OCI-LY7 (cell line): ENCODE data around the gene APOL1. TPM values are rescaled to one million over a fixed set of nuclear protein-coding genes. Genes with fewer than 3 reads are reported as not detected.
"Not testable (repeated sequence)": the region's sequence is repeated elsewhere in the genome, so short reads cannot be mapped to it uniquely, and the experiment has no call there.

ENCODE experiments used
- BruUV-seq: library from RNA; stranded (reverse); fragments of 400-500 nt; replicated peaks from 2 replicates; lab custom pipeline; 2021; lab: Mats Ljungman, UMichigan
- CTCF ChIA-PET: fragments of 300-600 bp; sonication (Branson Sonifier 250); formaldehyde crosslinking; loops from one replicate; lab custom pipeline; 2022; ENCODE audit warnings: antibody characterized with exemption; ENCODE audit not compliant: unreplicated experiment; lab: Charles Lee
- POLR2A ChIA-PET: fragments of 300-600 bp; sonication (Branson Sonifier 250); formaldehyde crosslinking; loops from one replicate; lab custom pipeline; 2022; ENCODE audit warnings: antibody characterized with exemption; lab: Charles Lee
- DNase-seq: peaks from one replicate; pipeline ENCODE4 v3.0.0-alpha.2; 2015; ENCODE audit warnings: low spot score
- H2AFZ ChIP-seq: fragments of 200-600 bp; sonication (generic), shearing (Covaris generic); 2 replicates; pipeline ENCODE4 v1.6.1; 2014; ENCODE audit warnings: mild to moderate bottlenecking, antibody characterized with exemption, low read length, moderate library complexity
- H3K27ac ChIP-seq: fragments of 200-600 bp; sonication (generic); 2 replicates; pipeline ENCODE4 v1.5.1; 2014; ENCODE audit warnings: mixed run types, low read depth, mild to moderate bottlenecking, moderate library complexity, low read length, inconsistent platforms; ENCODE audit not compliant: poor library complexity, severe bottlenecking
- H3K36me3 ChIP-seq: fragments of 200-600 bp; sonication (generic); 2 replicates; pipeline ENCODE4 v1.6.1; 2014; ENCODE audit warnings: mild to moderate bottlenecking, antibody characterized with exemption, low read length, moderate library complexity, mixed read lengths; ENCODE audit not compliant: insufficient read depth
- H3K4me1 ChIP-seq: fragments of 200-600 bp; sonication (generic); 2 replicates; pipeline ENCODE4 v1.5.1; 2014; ENCODE audit warnings: mild to moderate bottlenecking, low read length; ENCODE audit not compliant: insufficient read depth, poor library complexity, severe bottlenecking
- H3K4me2 ChIP-seq: fragments of 200-600 bp; sonication (generic); 2 replicates; pipeline ENCODE4 v1.6.1; 2014; ENCODE audit warnings: mild to moderate bottlenecking, low read length
- H3K4me3 ChIP-seq: fragments of 200-600 bp; sonication (generic); 2 replicates; pipeline ENCODE4 v1.5.1; 2014; ENCODE audit warnings: mild to moderate bottlenecking, low read depth, low read length; ENCODE audit not compliant: poor library complexity, severe bottlenecking
- H3K79me2 ChIP-seq: fragments of 200-600 bp; sonication (generic); 2 replicates; pipeline ENCODE4 v1.6.1; 2016; ENCODE audit warnings: low read depth, mild to moderate bottlenecking, low read length, moderate library complexity, mixed read lengths; ENCODE audit not compliant: insufficient read depth
- H3K9me2 ChIP-seq: fragments of 200-600 bp; sonication (generic); 2 replicates; pipeline ENCODE4 v1.6.1; 2016; ENCODE audit warnings: mild to moderate bottlenecking, low read length, mixed read lengths; ENCODE audit not compliant: insufficient read depth
- H3K9me3 ChIP-seq: fragments of 200-600 bp; sonication (generic); 2 replicates; pipeline ENCODE4 v1.6.1; 2014; ENCODE audit warnings: mild to moderate bottlenecking, mixed run types, low read length, mixed read lengths
- H4K20me1 ChIP-seq: fragments of 200-600 bp; sonication (generic); 2 replicates; pipeline ENCODE4 v1.6.1; 2014; ENCODE audit warnings: mild to moderate bottlenecking, antibody characterized with exemption, low read length, moderate library complexity, mixed read lengths; ENCODE audit not compliant: insufficient read depth
- EZH2phosphoT487 ChIP-seq: fragments of 200-600 bp; sonication (generic); IDR thresholded peaks from 2 replicates; pipeline ENCODE4 v1.6.1; 2018; ENCODE audit warnings: low read depth, borderline replicate concordance, mild to moderate bottlenecking, mixed run types, antibody characterized with exemption, low read length, moderate library complexity, mixed read lengths
- intact Hi-C: fragments of 100-400 bp; cut with micrococcal nuclease; formaldehyde crosslinking; loops from one replicate; pipeline ENCODE4 v1.10.0; 2022; ENCODE audit not compliant: unreplicated experiment
- total RNA-seq, 2 experiments: library from RNA; depleted of rRNA in 1 of 2; stranded (reverse); fragments of >200 nt in 1 of 2; shearing (Covaris generic) in 1 of 2; gene quantifications; 2 replicates each; pipeline ENCODE4 v1.2.3, GENCODE V29; 2014 to 2022
- TF ChIP-seq, protein P1 (sequence below): fragments of 200-600 bp; sonication (generic); conservative IDR thresholded peaks from 2 replicates; pipeline ENCODE4 v1.5.1; 2014; ENCODE audit warnings: mild to moderate bottlenecking, antibody characterized with exemption, low read length, moderate library complexity, mixed read lengths

Gene APOL1
- total RNA-seq, 2 experiments from 2014 or later = 0.42 to 0.47 TPM

DNA sequence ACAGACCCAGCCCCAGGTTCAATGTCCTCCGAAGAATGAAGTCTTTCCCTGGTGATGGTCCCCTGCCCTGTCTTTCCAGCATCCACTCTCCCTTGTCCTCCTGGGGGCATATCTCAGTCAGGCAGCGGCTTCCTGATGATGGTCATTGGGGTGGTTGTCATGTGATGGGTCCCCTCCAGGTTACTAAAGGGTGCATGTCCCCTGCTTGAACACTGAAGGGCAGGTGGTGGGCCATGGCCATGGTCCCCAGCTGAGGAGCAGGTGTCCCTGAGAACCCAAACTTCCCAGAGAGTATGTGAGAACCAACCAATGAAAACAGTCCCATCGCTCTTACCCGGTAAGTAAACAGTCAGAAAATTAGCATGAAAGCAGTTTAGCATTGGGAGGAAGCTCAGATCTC, 14.1 kb downstream of the APOL1 start:
- TF ChIP-seq, protein P1, sequence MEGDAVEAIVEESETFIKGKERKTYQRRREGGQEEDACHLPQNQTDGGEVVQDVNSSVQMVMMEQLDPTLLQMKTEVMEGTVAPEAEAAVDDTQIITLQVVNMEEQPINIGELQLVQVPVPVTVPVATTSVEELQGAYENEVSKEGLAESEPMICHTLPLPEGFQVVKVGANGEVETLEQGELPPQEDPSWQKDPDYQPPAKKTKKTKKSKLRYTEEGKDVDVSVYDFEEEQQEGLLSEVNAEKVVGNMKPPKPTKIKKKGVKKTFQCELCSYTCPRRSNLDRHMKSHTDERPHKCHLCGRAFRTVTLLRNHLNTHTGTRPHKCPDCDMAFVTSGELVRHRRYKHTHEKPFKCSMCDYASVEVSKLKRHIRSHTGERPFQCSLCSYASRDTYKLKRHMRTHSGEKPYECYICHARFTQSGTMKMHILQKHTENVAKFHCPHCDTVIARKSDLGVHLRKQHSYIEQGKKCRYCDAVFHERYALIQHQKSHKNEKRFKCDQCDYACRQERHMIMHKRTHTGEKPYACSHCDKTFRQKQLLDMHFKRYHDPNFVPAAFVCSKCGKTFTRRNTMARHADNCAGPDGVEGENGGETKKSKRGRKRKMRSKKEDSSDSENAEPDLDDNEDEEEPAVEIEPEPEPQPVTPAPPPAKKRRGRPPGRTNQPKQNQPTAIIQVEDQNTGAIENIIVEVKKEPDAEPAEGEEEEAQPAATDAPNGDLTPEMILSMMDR = no peak
- no peak for TF ChIP-seq EZH2phosphoT487
- Histone ChIP-seq H3K4me2 (no peak overlapping the region), H3K27ac (no peak overlapping the region), H3K4me3 (no peak overlapping the region), H3K79me2 (no peaks in the 10 kb centered on the region), H4K20me1 (no peaks in the 10 kb centered on the region), H2AFZ (no peak overlapping the region), H3K4me1 (no peaks in the 10 kb centered on the region), H3K9me2 (no peaks in the 10 kb centered on the region), H3K36me3 (no peaks in the 10 kb centered on the region), H3K9me3 (no peaks in the 10 kb centered on the region)
- no TSS peak for BruUV-seq
- ChIA-PET CTCF (interaction anchor here (0.5 kb wide), 1 partner anchor 159 kb away, joined by 3 read pairs; no protein-coding TSS in a partner anchor), POLR2A (no interaction called here)
- no peak for DNase-seq
- intact Hi-C loops = no loop called here

DNA sequence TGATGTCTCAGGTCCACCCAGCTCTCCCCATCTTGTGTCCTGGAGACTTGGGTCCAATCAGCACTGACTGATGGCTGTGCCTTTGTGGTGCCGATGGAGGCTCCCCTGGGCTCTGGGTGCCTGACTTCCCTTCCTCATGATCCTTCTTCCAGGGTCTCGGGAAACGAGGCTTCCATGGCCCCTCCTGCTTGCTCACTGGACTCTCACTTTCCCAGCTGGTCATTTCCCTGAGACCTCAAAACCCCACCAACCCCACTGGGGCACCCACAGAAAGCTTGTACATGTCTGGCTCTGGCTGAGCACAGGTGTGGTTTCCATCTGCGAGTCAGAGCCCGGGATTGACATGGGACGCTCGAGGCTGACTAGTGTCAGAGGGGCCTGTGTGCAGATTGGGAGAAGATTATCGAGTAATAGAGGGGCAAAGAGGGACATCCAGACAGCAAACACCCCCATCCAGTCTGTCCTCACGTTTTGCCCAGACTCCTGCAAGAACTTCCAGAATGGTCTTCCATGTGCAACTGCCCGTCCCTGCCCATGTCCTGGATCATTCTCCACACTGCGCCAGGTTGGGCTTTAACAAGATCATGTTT, 15.1 kb downstream of the APOL1 start:
- H4K20me1 ChIP-seq = no peaks in the 10 kb centered on the region
- DNase-seq = no peak
- H3K79me2 ChIP-seq = no peaks in the 10 kb centered on the region
- POLR2A ChIA-PET = no interaction called here
- H2AFZ ChIP-seq = no peak overlapping the region
- intact Hi-C loops = no loop called here
- no peaks in the 10 kb centered on the region for H3K36me3 ChIP-seq
- H3K4me2 ChIP-seq = no peak overlapping the region
- no peak for TF ChIP-seq EZH2phosphoT487
- TF ChIP-seq, protein P1 = no peak
- no peaks in the 10 kb centered on the region for H3K9me2 ChIP-seq
- no peak overlapping the region for H3K27ac ChIP-seq
- no peaks in the 10 kb centered on the region for H3K9me3 ChIP-seq
- no peaks in the 10 kb centered on the region for H3K4me1 ChIP-seq
- H3K4me3 ChIP-seq = no peak overlapping the region
- CTCF ChIA-PET = no interaction called here
- BruUV-seq = no TSS peak

- H3K4me1 ChIP-seq, DNase-seq, H3K79me2 ChIP-seq, H3K4me2 ChIP-seq, POLR2A ChIA-PET, H4K20me1 ChIP-seq, H3K27ac ChIP-seq, H3K9me2 ChIP-seq, H3K9me3 ChIP-seq, intact Hi-C loops, CTCF ChIA-PET, H3K4me3 ChIP-seq, H3K36me3 ChIP-seq, BruUV-seq, H2AFZ ChIP-seq: not testable (repeated sequence)
Measured at GRCh38 chr22:36271231-36271630, 18.3 kb downstream of the APOL1 start.

- H3K27ac ChIP-seq, H3K4me1 ChIP-seq, H3K4me2 ChIP-seq, DNase-seq, H3K36me3 ChIP-seq, BruUV-seq, H3K79me2 ChIP-seq, H3K9me3 ChIP-seq, CTCF ChIA-PET, H3K4me3 ChIP-seq, H2AFZ ChIP-seq, H4K20me1 ChIP-seq, intact Hi-C loops, H3K9me2 ChIP-seq: not testable (repeated sequence)
- POLR2A ChIA-PET = interaction anchor here (0.6 kb wide), 1 partner anchor 44 kb away, joined by 3 read pairs; no protein-coding TSS in a partner anchor
Measured at GRCh38 chr22:36271951-36272350, 19.0 kb downstream of the APOL1 start.
